HT-29 (cell line): ENCODE measurements around the gene TFAM. TPM values are rescaled to one million over a fixed set of nuclear protein-coding genes. Genes with fewer than 3 reads are reported as not detected.

Experiments used
- DNase-seq: peaks from one replicate; pipeline ENCODE4 v3.0.0-alpha.2; 2015; ENCODE audit warnings: low spot score
- total RNA-seq: library from RNA; depleted of rRNA; stranded (reverse); fragments of >200 nt; shearing (Covaris generic); gene quantifications from 2 replicates; pipeline ENCODE4 v1.2.3, GENCODE V29; 2014; rRNA removed

The TFAM gene
- total RNA-seq, 1 experiment from 2014 or later: 55.5 TPM

DNA sequence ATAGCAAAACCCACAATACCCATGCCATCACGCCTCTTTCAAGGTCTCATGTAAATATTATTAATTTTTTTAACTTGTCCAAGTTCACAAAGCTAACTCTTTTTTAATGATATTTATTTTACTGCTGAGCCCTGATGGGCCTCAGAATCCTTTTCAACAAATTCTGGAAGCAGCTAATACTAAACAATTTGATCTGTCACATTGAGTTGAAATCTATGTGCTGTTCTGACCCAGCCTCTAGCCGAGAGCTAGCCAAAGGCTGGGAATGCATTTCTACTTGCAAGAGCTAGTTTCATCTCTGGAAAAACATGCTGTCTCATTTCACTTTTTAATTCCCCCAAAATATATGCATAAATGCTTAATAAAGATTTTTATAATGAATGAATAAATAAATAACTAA, 47.9 kb downstream of the TFAM start:
- DNase-seq: no peak

DNA sequence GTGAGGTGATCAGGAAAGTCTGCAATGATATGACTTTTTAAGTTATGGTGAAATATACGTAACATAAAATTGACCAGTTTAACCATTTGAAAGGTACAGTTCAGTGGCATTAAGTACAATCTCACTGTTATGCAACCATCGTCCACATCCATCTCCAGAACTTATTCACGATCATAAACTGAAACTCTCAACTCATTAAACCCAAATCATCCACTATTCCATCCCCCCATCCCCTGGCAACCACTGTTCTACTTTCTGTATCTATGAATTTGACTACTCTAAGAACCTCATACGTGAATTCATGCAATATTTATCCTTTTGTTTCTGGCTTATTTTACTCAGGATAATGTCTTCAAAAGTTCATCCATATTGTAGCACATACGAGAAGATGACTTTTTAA, 48.4 kb downstream of the TFAM start:
- DNase-seq: no peak

DNA sequence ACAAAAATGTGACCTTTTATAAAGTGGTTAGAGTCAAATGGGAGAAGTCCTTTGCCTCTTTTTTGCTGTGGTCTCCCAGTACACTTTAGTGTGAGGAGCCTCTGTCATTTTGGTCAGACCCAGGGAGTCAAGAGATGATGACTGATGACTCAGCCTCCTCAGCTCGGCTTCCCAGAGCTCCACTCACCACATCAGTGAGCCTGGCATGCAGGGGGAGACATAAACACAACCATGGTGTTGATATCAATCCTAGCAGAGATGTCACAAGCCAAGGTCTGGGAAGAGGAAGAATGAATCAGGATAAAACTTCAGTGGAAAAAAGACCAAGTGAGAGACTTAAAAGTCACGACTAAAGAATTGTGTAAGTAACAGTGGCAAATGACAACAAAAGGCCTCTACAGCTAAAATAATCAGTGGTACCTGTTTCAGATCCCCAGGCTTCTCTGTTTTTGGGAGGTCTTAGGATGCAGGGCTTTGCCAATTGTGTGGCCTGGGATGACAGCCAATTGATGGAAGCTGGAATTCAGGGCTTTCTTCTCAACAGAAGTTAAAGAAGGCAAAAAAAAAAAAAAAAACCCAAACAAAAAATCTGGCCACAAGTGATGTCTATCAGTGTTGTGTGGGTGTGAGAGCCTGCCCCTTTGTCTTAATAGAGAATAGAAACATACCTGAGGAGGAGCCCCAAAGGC, 50.2 kb downstream of the TFAM start:
- peak; percentile 72 for DNase-seq

DNA sequence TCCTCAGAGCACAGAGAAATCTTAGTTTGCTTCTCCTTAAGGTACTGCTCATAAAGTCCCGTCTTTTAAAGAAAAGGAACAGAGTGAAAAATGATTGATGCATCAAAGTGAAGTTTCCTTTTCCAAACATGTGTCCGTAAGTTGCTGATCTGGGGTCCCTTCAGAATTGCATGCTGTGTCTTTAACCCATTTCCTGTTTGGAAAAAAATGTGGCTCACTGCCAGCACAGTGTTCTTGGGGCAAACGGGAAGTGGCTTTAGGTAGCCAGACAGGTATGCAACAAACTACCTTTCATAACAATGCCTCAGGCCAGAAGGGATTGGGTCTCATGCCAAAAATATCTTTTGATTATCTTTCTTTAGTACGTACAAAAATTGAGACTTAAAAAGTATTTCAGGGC, 50.9 kb downstream of the TFAM start:
- DNase-seq: peak; percentile 92

DNA sequence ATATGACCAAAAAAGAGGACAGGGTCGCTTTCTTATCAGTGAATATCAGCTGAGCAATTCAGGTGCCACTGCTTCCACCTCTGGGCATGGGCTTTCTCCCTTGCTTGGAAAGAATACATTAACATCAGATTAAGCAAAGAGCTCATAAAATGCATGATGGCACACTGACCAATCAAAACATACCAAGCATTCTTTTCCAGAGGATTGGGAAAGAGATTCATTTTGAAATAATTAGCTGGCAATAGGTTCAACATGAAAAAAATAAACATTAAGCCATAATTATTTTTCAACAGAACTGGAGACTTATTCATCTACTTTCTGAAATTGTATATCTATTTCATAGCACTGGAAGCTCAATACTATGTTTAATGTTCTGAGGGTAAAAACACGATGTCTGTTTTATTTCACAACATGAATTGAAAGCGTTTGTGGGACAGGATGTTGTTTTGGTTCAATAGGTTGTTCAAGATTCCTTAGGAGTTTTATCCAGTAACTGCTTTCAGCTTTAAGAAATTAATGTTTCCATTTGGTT, 53.2 kb downstream of the TFAM start:
- DNase-seq: no peak

DNA sequence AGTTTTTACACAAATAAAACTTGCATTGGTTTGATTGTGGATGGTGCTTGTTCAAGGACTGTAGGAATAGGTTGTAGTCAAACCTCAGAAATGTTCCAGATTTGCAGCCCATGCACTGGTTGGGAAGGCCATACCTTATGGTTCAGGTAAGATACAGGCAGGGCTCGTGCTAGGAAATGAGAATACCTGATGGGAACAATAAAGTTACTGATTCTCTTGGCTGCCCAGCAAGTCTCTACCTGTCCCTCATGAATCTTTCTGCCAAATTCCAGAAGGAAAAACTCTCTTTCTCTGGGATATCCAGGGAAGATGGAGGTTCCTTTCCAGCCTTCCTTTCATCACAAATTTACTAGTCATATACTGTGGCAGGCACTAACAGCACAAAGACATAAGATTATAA, 53.8 kb downstream of the TFAM start:
- no peak for DNase-seq

DNA sequence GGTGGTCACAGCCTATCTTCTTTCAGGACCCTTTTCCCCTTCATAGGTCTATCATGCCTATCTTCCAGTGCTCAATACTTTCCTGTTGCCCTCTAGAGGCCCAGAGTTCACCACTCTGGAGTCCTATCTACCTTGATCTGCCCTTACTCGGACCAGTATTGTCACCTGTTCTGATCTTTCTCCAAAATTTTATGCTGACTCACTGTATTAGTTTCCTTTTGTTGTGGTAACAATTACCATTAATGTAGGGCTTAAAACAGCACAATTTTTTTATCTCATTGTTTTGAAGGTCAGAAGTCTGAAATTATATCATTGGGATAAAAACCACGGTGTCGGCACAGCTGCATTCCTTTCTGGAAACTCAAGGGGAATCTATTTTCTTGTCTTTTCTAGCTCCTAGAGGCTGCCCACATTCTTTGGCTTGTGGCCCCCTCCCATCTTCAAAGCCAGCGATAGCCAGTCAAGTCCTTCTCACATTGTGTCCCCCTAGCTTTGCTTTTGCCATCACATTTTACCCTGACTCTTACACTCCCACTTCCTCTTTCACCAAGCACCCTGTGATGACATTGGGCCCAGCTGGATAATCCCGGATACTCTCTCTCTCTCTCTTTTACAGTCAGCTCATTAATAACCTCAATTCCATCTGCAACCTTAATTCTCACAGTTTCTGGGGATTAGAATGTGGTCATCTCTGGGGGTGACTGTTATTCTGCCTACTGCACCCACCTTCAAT, 54.6 kb downstream of the TFAM start:
- no peak for DNase-seq

DNA sequence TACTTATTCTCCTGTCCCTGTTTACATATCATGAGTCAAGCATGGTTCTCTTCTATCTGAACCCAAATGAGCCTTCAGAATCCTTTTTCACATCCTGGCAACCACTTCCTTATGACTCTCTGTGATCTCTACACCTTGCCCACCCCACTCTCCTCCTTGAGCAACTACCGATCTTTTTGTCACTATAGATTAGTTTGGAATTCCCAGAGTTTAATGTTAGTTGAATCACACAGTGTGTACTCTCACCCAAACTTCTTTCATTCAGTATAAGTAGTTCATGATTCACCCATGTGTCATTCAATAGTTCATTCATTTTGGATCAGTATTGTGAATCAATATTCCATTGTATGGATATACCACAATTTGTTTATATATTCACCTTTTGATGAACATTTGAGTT, 55.3 kb downstream of the TFAM start:
- no peak for DNase-seq

DNA sequence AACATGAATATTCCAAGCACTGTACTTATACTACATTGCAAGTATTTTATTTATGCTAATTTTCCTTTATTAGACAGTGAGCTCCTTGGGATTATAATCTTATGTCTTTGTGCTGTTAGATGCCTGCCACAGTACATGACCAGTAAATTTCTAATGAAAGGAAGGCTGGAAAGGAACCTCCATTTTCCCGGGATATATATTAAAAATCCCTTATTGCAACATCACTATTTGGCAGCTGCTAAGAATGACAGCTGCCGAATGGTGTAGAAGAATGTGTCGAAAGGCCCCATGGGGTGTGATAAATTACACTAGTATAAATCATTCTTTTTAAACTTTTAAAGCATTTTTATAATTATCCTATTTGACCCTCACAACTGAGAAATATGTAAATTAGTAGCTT, 59.1 kb downstream of the TFAM start:
- no peak for DNase-seq

DNA sequence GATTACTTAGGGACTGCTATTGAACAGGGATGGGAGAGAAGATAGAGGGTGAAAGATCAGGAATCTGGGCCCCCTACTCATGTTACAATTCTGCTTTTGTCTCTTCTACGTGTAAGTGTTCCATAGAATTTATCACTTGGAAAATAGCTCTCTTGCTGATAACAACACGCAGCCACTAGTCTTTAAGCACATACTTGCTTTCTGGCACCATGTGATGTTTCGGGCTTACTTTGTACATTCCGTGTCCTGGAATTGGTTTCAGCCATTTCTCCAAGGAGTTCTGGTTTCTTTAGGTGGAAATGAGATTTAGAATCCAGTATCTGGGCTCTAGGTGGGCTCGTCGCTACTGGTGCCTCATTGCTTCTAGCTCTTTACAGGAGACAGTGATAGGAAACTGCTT, 59.7 kb downstream of the TFAM start:
- DNase-seq: no peak

DNA sequence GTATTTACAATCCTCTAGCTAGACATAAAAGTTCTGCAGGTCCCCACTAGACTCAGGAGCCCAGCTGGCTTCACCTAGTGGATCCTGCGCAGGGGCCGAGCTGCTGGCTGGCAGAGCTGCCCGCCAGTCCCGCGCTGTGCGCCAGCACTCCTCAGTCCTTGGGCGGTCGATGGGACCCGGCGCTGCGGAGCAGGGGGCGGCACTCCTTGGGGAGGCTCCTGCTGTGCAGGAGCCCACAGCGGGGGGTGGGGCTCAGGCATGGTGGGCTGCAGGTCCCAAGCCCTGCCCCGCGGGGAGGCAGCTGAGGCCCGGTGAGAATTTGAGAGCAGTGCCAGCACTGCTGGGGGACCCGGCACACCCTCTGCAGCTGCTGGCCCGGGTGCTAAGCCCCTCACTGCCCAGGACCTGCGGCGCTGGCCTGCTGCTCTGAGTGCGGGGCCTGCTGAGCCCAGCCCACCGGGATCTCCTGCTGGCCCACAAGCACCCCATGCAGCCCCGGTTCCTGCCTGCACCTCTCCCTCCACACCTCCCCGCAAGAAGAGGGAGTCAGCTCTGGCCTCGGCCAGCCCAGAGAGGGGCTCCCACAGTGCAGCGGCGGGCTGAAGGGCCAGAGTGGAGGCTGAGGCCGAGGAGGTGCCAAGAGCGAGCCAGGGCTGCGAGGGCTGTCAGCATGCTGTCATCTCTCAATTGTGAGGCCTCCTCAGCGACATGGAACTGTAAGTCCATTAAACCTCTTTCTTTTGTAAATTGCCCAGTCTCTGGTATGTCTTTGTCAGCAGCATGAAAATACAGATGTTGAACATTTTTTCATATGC, 63.1 kb downstream of the TFAM start:
- no peak for DNase-seq

Other genes with a start within 250 kb of the TFAM start
- 3.6 and 5.0 TPM in 2 replicates for gene IPMK, start 117.5 kb upstream of the TFAM start, total RNA-seq
- 7.5 and 11.8 TPM in 2 replicates for gene CISD1, start 116.2 kb upstream of the TFAM start, total RNA-seq
- 2.3 and 2.7 TPM in 2 replicates for gene UBE2D1, start 50.4 kb upstream of the TFAM start, total RNA-seq
- gene BICC1, start 127.5 kb downstream of the TFAM start, total RNA-seq: not detected in 2 replicates